ENCODE measurements around the gene C20orf204.
A peak's percentile ranks its signal among the peaks of the same experiment; 100 is the strongest.

C20orf204 gene

GRCh38 chr20:64027981-64028685 is 7.8 kb upstream of the C20orf204 start:
- DNase-seq = no peak

- no peak for DNase-seq
These were observed 6.5 kb upstream of the C20orf204 start for GRCh38 chr20:64029293-64030117.

- DNase-seq = no peak
These were observed 5.4 kb upstream of the C20orf204 start for GRCh38 chr20:64030371-64031134.

GRCh38 chr20:64031822-64032314 is 4.1 kb upstream of the C20orf204 start:
- DNase-seq = no peak

- DNase-seq = no peak
These were observed 3.0 kb upstream of the C20orf204 start for GRCh38 chr20:64032706-64033624.

- no peak for DNase-seq
These were observed 1.9 kb upstream of the C20orf204 start for GRCh38 chr20:64033981-64034493.

GRCh38 chr20:64035066-64035932 is 683 bp upstream of the C20orf204 start:
- no peak for DNase-seq

- DNase-seq = no peak
These were observed 590 bp downstream of the C20orf204 start for GRCh38 chr20:64036346-64037198.

- DNase-seq = no peak
These were observed 1.2 kb downstream of the C20orf204 start for GRCh38 chr20:64037199-64037497.

- no peak for DNase-seq
These were observed 1.7 kb downstream of the C20orf204 start for GRCh38 chr20:64037498-64038213.

GRCh38 chr20:64038224-64038564 is 2.2 kb downstream of the C20orf204 start:
- DNase-seq = no peak

GRCh38 chr20:64038565-64039292 is 2.7 kb downstream of the C20orf204 start:
- peak; percentile 52 for DNase-seq

- DNase-seq = no peak
These were observed 3.5 kb downstream of the C20orf204 start for GRCh38 chr20:64039293-64040160.

GRCh38 chr20:64040231-64041039 is 4.5 kb downstream of the C20orf204 start:
- DNase-seq = no peak

- no peak for DNase-seq
These were observed 5.2 kb downstream of the C20orf204 start for GRCh38 chr20:64041040-64041780.

- no peak for DNase-seq
These were observed 5.7 kb downstream of the C20orf204 start for GRCh38 chr20:64041781-64042053.

Data from NCI-H526 treated with DMSO at 0.1 percent for 48 hours (cell line).